ENCODE results near the gene CACNB4.

CACNB4 gene

DNA sequence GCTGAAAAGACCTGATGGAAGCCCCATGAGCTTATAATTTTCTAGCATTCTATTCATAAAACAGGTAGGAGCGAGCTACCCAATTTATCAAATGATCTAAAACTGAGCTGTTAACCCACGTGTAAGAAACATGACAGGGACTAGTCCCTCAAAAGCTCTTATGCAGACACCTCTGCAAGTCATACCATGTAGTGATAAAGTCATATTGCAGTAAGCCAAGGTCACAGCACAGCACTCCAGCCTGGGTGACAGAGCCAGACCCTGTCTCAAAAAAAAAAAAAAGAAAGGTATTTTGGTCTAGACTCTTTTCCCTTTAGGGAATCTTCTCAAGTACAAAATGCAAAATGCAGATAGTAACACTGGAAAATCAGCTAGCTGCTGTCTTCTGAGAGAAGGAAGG is 211.7 kb downstream of the CACNB4 start:
- TF ChIP-seq, protein P1, sequence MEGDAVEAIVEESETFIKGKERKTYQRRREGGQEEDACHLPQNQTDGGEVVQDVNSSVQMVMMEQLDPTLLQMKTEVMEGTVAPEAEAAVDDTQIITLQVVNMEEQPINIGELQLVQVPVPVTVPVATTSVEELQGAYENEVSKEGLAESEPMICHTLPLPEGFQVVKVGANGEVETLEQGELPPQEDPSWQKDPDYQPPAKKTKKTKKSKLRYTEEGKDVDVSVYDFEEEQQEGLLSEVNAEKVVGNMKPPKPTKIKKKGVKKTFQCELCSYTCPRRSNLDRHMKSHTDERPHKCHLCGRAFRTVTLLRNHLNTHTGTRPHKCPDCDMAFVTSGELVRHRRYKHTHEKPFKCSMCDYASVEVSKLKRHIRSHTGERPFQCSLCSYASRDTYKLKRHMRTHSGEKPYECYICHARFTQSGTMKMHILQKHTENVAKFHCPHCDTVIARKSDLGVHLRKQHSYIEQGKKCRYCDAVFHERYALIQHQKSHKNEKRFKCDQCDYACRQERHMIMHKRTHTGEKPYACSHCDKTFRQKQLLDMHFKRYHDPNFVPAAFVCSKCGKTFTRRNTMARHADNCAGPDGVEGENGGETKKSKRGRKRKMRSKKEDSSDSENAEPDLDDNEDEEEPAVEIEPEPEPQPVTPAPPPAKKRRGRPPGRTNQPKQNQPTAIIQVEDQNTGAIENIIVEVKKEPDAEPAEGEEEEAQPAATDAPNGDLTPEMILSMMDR (IDR thresholded peaks at IDR 0.05; ENCODE audit: borderline replicate concordance, insufficient read depth, low read depth, low read length), result no peak
- no peak overlapping the region for H3K4me3 ChIP-seq (ENCODE audit: low read depth, low read length)

GRCh38 chr2:151886241-151886640 is 212.6 kb downstream of the CACNB4 start:
- H3K4me3 ChIP-seq (ENCODE audit: low read depth, low read length), result no peak overlapping the region
- TF ChIP-seq, protein P1 (IDR thresholded peaks at IDR 0.05; ENCODE audit: borderline replicate concordance, insufficient read depth, low read depth, low read length), result no peak

- TF ChIP-seq, protein P1 (IDR thresholded peaks at IDR 0.05; ENCODE audit: borderline replicate concordance, insufficient read depth, low read depth, low read length), result no peak
- H3K4me3 ChIP-seq (ENCODE audit: low read depth, low read length), result no peak overlapping the region
These were observed 215.9 kb downstream of the CACNB4 start for GRCh38 chr2:151882786-151883445.

DNA sequence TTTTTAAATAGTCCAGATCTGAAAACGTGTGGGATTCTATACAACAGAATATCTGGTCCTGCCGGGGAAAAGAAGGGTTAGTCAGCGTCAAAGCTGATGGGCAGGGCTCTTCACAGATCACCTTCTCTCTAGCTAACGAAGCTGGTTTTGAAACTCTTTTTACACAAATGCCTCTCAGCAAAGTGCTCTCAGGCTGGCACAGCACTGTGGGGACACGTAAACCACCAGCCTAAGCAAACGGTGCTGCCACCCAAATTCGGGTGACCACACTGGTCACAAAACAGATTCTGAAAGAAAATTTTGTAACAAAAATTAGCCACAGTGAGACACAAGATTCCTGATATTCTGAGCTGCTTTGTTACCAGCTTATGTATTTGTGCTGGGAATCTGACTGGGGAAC is 217.5 kb downstream of the CACNB4 start:
- TF ChIP-seq, protein P1 (IDR thresholded peaks at IDR 0.05; ENCODE audit: borderline replicate concordance, insufficient read depth, low read depth, low read length), result no peak
- H3K4me3 ChIP-seq (ENCODE audit: low read depth, low read length), result no peak overlapping the region

DNA sequence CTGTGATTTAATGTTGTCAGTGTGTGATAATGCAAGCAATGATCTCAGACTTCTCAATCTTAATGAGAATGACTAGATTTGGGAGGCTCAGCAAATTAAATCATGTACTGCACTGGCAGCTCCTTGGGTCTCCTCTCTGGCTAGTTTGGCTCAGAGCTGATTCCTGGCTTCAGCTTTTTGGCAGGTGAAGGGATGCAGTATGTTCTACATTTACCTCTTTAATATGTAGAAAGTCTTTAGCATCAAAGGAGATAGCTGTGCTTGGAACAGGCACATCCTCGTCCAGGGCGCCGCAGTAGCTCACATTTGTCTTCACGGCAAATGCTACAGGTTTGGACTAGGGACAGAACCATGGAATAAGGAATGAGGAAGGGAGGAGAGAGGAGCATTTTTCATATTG is 218.3 kb downstream of the CACNB4 start:
- TF ChIP-seq, protein P1 (IDR thresholded peaks at IDR 0.05; ENCODE audit: borderline replicate concordance, insufficient read depth, low read depth, low read length), result no peak
- no peak overlapping the region for H3K4me3 ChIP-seq (ENCODE audit: low read depth, low read length)

DNA sequence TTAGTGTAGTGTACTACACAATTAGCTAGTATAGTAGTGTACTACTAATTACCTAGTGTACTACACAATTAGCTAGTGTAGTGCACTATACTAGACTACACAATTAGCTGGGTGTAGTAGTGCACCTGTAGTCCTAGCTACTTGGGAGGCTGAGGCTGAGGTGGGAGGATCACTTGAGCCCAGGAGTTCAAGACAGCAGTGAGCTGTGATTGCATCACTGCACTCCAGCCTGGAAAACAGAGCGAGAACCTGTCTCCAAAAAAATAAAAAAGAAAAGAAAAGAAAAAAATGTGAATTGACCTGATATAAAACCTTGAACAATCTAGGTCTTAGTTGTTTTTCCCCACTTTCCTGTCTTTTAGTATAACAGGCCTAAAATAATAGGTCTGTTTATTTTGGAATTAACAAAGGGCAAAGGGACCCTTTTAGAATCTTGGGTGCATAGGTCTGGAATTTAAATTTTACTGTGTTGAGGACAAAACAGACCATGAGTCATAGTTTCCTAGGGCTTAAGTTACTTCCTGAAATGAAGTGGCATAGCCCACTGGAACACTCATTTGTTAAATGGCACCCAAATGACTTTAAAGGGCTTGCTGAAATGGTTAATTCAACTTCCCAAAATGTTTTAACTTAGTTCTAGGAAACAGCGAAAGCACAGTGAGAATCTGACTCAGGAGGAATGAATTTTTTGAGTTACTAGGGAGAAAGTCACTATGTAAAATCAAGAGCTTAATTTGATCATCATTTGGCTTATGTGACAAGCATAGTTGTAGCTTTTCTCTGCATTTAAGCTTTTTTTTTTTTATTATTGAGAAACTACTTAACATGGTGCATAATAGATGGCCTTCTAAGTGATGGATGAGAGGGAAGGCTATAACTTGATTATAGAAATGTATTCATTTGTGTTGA is 219.9 kb downstream of the CACNB4 start:
- no peak overlapping the region for H3K4me3 ChIP-seq (ENCODE audit: low read depth, low read length)
- TF ChIP-seq, protein P1 (IDR thresholded peaks at IDR 0.05; ENCODE audit: borderline replicate concordance, insufficient read depth, low read depth, low read length), result no peak
